Caco-2 (cell line): ENCODE results near the gene TMEM233. TPM values are rescaled to one million over a fixed set of nuclear protein-coding genes. Genes with fewer than 3 reads are reported as not detected.

Source experiments
- BruUV-seq: library from RNA; stranded (reverse); fragments of 400-500 nt; replicated peaks from 2 replicates; lab custom pipeline; 2021; lab: Mats Ljungman, UMichigan
- CTCF ChIA-PET: fragments of 300-600 bp; sonication (Branson Sonifier 250); formaldehyde crosslinking; loops from one replicate; lab custom pipeline; 2022; ENCODE audit warnings: antibody characterized with exemption; lab: Charles Lee
- POLR2A ChIA-PET: fragments of 300-600 bp; sonication (Branson Sonifier 250); formaldehyde crosslinking; loops from one replicate; lab custom pipeline; 2022; ENCODE audit warnings: antibody characterized with exemption; lab: Charles Lee
- DNase-seq, 2 experiments: peaks; one replicate each; pipeline versions ENCODE4 v3.0.0 to v3.0.0-alpha.2; 2020 to 2022
- H3K27me3 ChIP-seq: replicated peaks from 2 replicates; pipeline ENCODE4 v1.6.0; 2011; ENCODE audit warnings: low read length; ENCODE audit not compliant: control insufficient read depth, insufficient read depth
- H3K36me3 ChIP-seq: 2 replicates; pipeline ENCODE4 v1.5.1; 2011; ENCODE audit warnings: low read length; ENCODE audit not compliant: control insufficient read depth, insufficient read depth
- H3K4me1 ChIP-seq: fragments of 250-450 bp; sonication (Bioruptor Pico); 2 replicates; pipeline ENCODE4 v1.5.1; 2020; ENCODE audit warnings: mild to moderate bottlenecking
- H3K4me3 ChIP-seq: 2 replicates; pipeline ENCODE4 v1.5.1; 2011; ENCODE audit warnings: low read depth, mild to moderate bottlenecking, control low read depth, low read length
- H3K9me3 ChIP-seq: fragments of 250-450 bp; sonication (Bioruptor Pico); 2 replicates; pipeline ENCODE4 v1.5.1; 2020; ENCODE audit warnings: mild to moderate bottlenecking, moderate library complexity
- H3K27ac Mint-ChIP-seq: one replicate; pipeline ENCODE4 v1.8.0; 2022; ENCODE audit warnings: mixed read lengths; ENCODE audit not compliant: unreplicated experiment
- H3K27me3 Mint-ChIP-seq: one replicate; pipeline ENCODE4 v1.8.0; 2022; ENCODE audit warnings: mixed read lengths; ENCODE audit not compliant: insufficient read depth, unreplicated experiment
- H3K36me3 Mint-ChIP-seq: one replicate; pipeline ENCODE4 v1.8.0; 2022; ENCODE audit warnings: mild to moderate bottlenecking, mixed read lengths; ENCODE audit not compliant: insufficient read depth, unreplicated experiment
- H3K4me1 Mint-ChIP-seq: one replicate; pipeline ENCODE4 v1.8.0; 2022; ENCODE audit warnings: low read depth, mixed read lengths; ENCODE audit not compliant: unreplicated experiment
- H3K4me3 Mint-ChIP-seq: one replicate; pipeline ENCODE4 v1.8.0; 2022; ENCODE audit warnings: mild to moderate bottlenecking, moderate library complexity, mixed read lengths; ENCODE audit not compliant: unreplicated experiment
- H3K9me3 Mint-ChIP-seq: one replicate; pipeline ENCODE4 v1.8.0; 2022; ENCODE audit warnings: mixed read lengths; ENCODE audit not compliant: unreplicated experiment
- CTCF ChIP-seq, 2 experiments: fragments of 200-600 bp in 1 of 2; IDR thresholded peaks; 1 replicate in 1 of 2; 2 replicates in 1 of 2; pipeline versions ENCODE4 v1.5.1 to v1.8.0; 2011 to 2022; ENCODE audit warnings: antibody characterized with exemption in 1 of 2, control low read depth in 1 of 2, inconsistent platforms in 1 of 2, low read depth in 1 of 2, low read length in 1 of 2, mild to moderate bottlenecking in 1 of 2, moderate library complexity in 1 of 2; ENCODE audit not compliant: insufficient read depth in 1 of 2, severe bottlenecking in 1 of 2, unreplicated experiment in 1 of 2
- intact Hi-C: fragments of 100-400 bp; cut with micrococcal nuclease; formaldehyde crosslinking; loops from one replicate; pipeline ENCODE4 v1.10.0; 2022; ENCODE audit not compliant: unreplicated experiment
- total RNA-seq: library from RNA; stranded (reverse); gene quantifications from 2 replicates; pipeline ENCODE4 v1.2.3, GENCODE V29; 2022

The TMEM233 gene
- total RNA-seq, 1 experiment from 2014 or later, result not detected

DNA sequence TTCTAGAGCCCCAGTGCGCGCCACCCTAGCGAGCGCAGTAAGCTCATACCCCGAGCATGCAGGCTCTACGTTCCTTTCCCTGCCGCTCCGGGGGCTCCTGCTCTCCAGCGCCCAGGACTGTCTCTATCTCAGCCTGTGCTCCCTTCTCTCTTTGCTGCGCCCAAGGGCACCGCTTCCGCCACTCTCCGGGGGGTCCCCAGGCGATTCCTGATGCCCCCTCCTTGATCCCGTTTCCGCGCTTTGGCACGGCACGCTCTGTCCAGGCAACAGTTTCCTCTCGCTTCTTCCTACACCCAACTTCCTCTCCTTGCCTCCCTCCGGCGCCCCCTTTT lies 791 bp downstream of the TMEM233 start:
- no peaks in the 10 kb centered on the region for H3K9me3 ChIP-seq
- Mint-ChIP-seq H3K27ac (no peak overlapping the region), H3K4me3 (no peak overlapping the region), H3K27me3 (peaks cover 39% of the 10 kb centered on the region), H3K36me3 (no peaks in the 10 kb centered on the region), H3K4me1 (no peaks in the 10 kb centered on the region), H3K9me3 (no peaks in the 10 kb centered on the region)
- no TSS peak for BruUV-seq
- no peak for TF ChIP-seq CTCF (IDR thresholded peaks at IDR 0.05; ENCODE audit: insufficient read depth in 1 of 2, low read depth in 1 of 2, low read length in 1 of 2, severe bottlenecking in 1 of 2, unreplicated experiment in 1 of 2)
- H3K4me1 ChIP-seq, result no peaks in the 10 kb centered on the region
- H3K36me3 ChIP-seq, result no peaks in the 10 kb centered on the region
- ChIA-PET CTCF (no interaction called here), POLR2A (no interaction called here)
- no peak overlapping the region for H3K4me3 ChIP-seq
- no peak for DNase-seq
- intact Hi-C loops, result no loop called here
- H3K27me3 ChIP-seq, result no peaks in the 10 kb centered on the region

GRCh38 chr12:119594772-119595445 lies 1.3 kb downstream of the TMEM233 start:
- CTCF ChIA-PET, result no interaction called here
- Mint-ChIP-seq H3K27ac (no peak overlapping the region), H3K27me3 (peaks cover 34% of the 10 kb centered on the region), H3K4me1 (no peaks in the 10 kb centered on the region), H3K4me3 (no peak overlapping the region), H3K36me3 (no peaks in the 10 kb centered on the region), H3K9me3 (no peaks in the 10 kb centered on the region)
- Histone ChIP-seq H3K4me3 (no peak overlapping the region), H3K27me3 (no peaks in the 10 kb centered on the region), H3K9me3 (no peaks in the 10 kb centered on the region), H3K36me3 (no peaks in the 10 kb centered on the region), H3K4me1 (no peaks in the 10 kb centered on the region)
- POLR2A ChIA-PET, result no interaction called here
- no TSS peak for BruUV-seq
- no peak for TF ChIP-seq CTCF (IDR thresholded peaks at IDR 0.05; ENCODE audit: insufficient read depth in 1 of 2, low read depth in 1 of 2, low read length in 1 of 2, severe bottlenecking in 1 of 2, unreplicated experiment in 1 of 2)
- intact Hi-C loops, result no loop called here
- DNase-seq, result no peak

DNA sequence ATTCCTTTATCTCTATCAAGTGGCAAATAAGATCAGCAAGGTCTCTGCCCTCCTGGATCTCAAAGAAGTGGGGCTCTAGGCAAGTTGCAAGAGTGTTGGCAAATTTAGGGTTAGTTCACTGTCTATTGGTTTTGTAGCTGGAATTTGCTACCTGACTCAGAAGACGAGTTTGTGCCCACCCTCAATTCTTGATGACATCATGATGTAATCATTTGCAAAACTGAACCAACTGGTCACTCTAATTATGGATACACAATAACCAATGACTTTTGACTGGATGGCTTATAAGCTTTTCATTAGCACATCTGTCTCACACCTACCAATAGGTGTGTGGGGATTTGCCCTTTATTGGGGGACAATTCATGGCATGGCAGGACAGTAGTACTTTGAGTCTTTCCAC lies 4.6 kb downstream of the TMEM233 start:
- no peaks in the 10 kb centered on the region for H3K4me1 ChIP-seq
- intact Hi-C loops, result no loop called here
- Mint-ChIP-seq H3K27ac (no peak overlapping the region), H3K9me3 (no peaks in the 10 kb centered on the region), H3K4me1 (no peaks in the 10 kb centered on the region), H3K27me3 (peaks cover 31% of the 10 kb centered on the region), H3K4me3 (no peak overlapping the region), H3K36me3 (no peaks in the 10 kb centered on the region)
- no peaks in the 10 kb centered on the region for H3K27me3 ChIP-seq
- no TSS peak for BruUV-seq
- no peak for TF ChIP-seq CTCF (IDR thresholded peaks at IDR 0.05; ENCODE audit: insufficient read depth in 1 of 2, low read depth in 1 of 2, low read length in 1 of 2, severe bottlenecking in 1 of 2, unreplicated experiment in 1 of 2)
- H3K4me3 ChIP-seq, result no peak overlapping the region
- no peak for DNase-seq
- H3K9me3 ChIP-seq, result no peaks in the 10 kb centered on the region
- H3K36me3 ChIP-seq, result no peaks in the 10 kb centered on the region
- CTCF ChIA-PET, result no interaction called here
- POLR2A ChIA-PET, result no interaction called here
